CD14-positive monocyte (primary cell): ENCODE results near the gene C17orf113. TPM values are rescaled to one million over a fixed set of nuclear protein-coding genes. Genes with fewer than 3 reads are reported as not detected.

ENCODE experiments used
- DNase-seq, 3 donors: peaks; one replicate each; pipeline ENCODE4 v3.0.0-alpha.2; 2011 to 2022
- H2AFZ ChIP-seq: 2 replicates; pipeline ENCODE4 v1.6.0; 2012; ENCODE audit warnings: mild to moderate bottlenecking, low read depth, low read length, inconsistent platforms; ENCODE audit not compliant: insufficient read depth, poor library complexity, severe bottlenecking
- H3K27ac ChIP-seq, 2 donors: 1 replicate in 1 of 2; 2 replicates in 1 of 2; pipeline ENCODE4 v1.5.1; 2012 to 2013; ENCODE audit warnings: low read length in 2 of 2, control low read depth in 1 of 2, inconsistent platforms in 1 of 2, low read depth in 1 of 2, mild to moderate bottlenecking in 1 of 2
- H3K27me3 ChIP-seq, 2 donors: one replicate each; pipeline versions ENCODE4 v1.6.0 to v1.6.1; 2011 to 2013; ENCODE audit warnings: low read length in 2 of 2; ENCODE audit not compliant: control insufficient read depth in 2 of 2, insufficient read depth in 2 of 2
- H3K36me3 ChIP-seq, 2 donors: replicated peaks in 1 of 2; 1 replicate in 1 of 2; 2 replicates in 1 of 2; pipeline versions ENCODE4 v1.5.1 to v1.6.1; 2012 to 2013; ENCODE audit warnings: low read length in 2 of 2, control low read depth in 1 of 2, inconsistent platforms in 1 of 2, mild to moderate bottlenecking in 1 of 2; ENCODE audit not compliant: insufficient read depth in 2 of 2, control insufficient read depth in 1 of 2
- H3K4me1 ChIP-seq, 2 donors: 1 replicate in 1 of 2; 2 replicates in 1 of 2; pipeline versions ENCODE4 v1.5.1 to v1.6.1; 2012 to 2013; ENCODE audit warnings: low read length in 2 of 2, control low read depth in 1 of 2, inconsistent platforms in 1 of 2, mild to moderate bottlenecking in 1 of 2, moderate library complexity in 1 of 2; ENCODE audit not compliant: insufficient read depth in 2 of 2, control insufficient read depth in 1 of 2
- H3K4me2 ChIP-seq: replicated peaks from 2 replicates; pipeline ENCODE3; 2012; ENCODE audit warnings: low read length, moderate library complexity, mild to moderate bottlenecking; ENCODE audit not compliant: poor library complexity, severe bottlenecking; ENCODE audit errors: extremely low read depth
- H3K4me3 ChIP-seq, 3 experiments: fragments of 200-600 bp in 1 of 3; sonication (generic) in 1 of 3; replicated peaks in 1 of 3; 1 replicate in 2 of 3; 2 replicates in 1 of 3; pipeline ENCODE4 v1.5.1; 2011 to 2013; ENCODE audit warnings: low read length in 3 of 3, mild to moderate bottlenecking in 3 of 3, control low read depth in 2 of 3, low read depth in 2 of 3, inconsistent platforms in 1 of 3, moderate library complexity in 1 of 3
- H3K79me2 ChIP-seq: 2 replicates; pipeline ENCODE4 v1.6.0; 2012; ENCODE audit warnings: mild to moderate bottlenecking, control low read depth, inconsistent platforms, low read length, moderate library complexity; ENCODE audit not compliant: insufficient read depth
- H3K9ac ChIP-seq: 2 replicates; pipeline ENCODE4 v1.6.0; 2017; ENCODE audit warnings: low read length, mild to moderate bottlenecking; ENCODE audit not compliant: insufficient read depth, poor library complexity, severe bottlenecking
- H3K9me3 ChIP-seq, 2 donors: replicated peaks in 1 of 2; 1 replicate in 1 of 2; 2 replicates in 1 of 2; pipeline versions ENCODE4 v1.5.1 to v1.6.1; 2012 to 2013; ENCODE audit warnings: low read length in 2 of 2, control low read depth in 1 of 2; ENCODE audit not compliant: control insufficient read depth in 1 of 2, insufficient read depth in 1 of 2
- H4K20me1 ChIP-seq: 2 replicates; pipeline ENCODE4 v1.6.0; 2012; ENCODE audit warnings: mild to moderate bottlenecking, low read length, control low read depth, moderate library complexity; ENCODE audit not compliant: insufficient read depth
- H3K27ac Mint-ChIP-seq, 7 donors: one replicate each; pipeline ENCODE4 v1.8.0; 2020; ENCODE audit warnings: mild to moderate bottlenecking in 7 of 7, mixed read lengths in 7 of 7, moderate library complexity in 6 of 7, inconsistent platforms in 2 of 7
- H3K27me3 Mint-ChIP-seq, 3 donors: one replicate each; pipeline ENCODE4 v1.8.0; 2021 to 2022; ENCODE audit warnings: low read depth in 3 of 3, mild to moderate bottlenecking in 3 of 3, mixed read lengths in 3 of 3, moderate library complexity in 3 of 3, inconsistent platforms in 1 of 3
- H3K36me3 Mint-ChIP-seq, 2 donors: one replicate each; pipeline ENCODE4 v1.8.0; 2020; ENCODE audit warnings: mixed read lengths in 2 of 2, inconsistent platforms in 1 of 2, mild to moderate bottlenecking in 1 of 2
- H3K4me1 Mint-ChIP-seq: one replicate; pipeline ENCODE4 v1.8.0; 2020; ENCODE audit warnings: mild to moderate bottlenecking, mixed read lengths
- H3K4me3 Mint-ChIP-seq, 2 donors: one replicate each; pipeline ENCODE4 v1.8.0; 2020; ENCODE audit warnings: mild to moderate bottlenecking in 2 of 2, mixed read lengths in 2 of 2, moderate library complexity in 1 of 2
- H3K9me3 Mint-ChIP-seq, 7 donors: one replicate each; pipeline ENCODE4 v1.8.0; 2020 to 2022; ENCODE audit warnings: mixed read lengths in 7 of 7, mild to moderate bottlenecking in 6 of 7, moderate library complexity in 6 of 7, inconsistent platforms in 2 of 7
- CTCF ChIP-seq: fragments of 200-600 bp; IDR thresholded peaks from one replicate; pipeline ENCODE4 v1.8.0; 2022; ENCODE audit warnings: antibody characterized with exemption, mild to moderate bottlenecking
- WGBS: methylation state at CpG from one replicate; pipeline ENCODE4 v1.1.5; 2013; ENCODE audit warnings: missing lambda C conversion rate; ENCODE audit not compliant: insufficient coverage; 5-methylcytosine and 5-hydroxymethylcytosine counted together
- intact Hi-C, 2 donors: fragments of 100-400 bp; cut with micrococcal nuclease; formaldehyde crosslinking; loops; one replicate each; pipeline versions ENCODE4 v1.15.0 to v1.15.1; 2023
- polyA plus RNA-seq, 3 donors: library from polyadenylated mRNA; depleted of rRNA in 1 of 3; unstranded in 2 of 3; stranded (reverse) in 1 of 3; fragments of 300-500 nt in 2 of 3; fragments of >200 nt in 1 of 3; fragmentation: Illumina TruSeq in 2 of 3; gene quantifications; 1 replicate in 2 of 3; 2 replicates in 1 of 3; pipeline ENCODE4 v1.2.3, GENCODE V29; 2012 to 2021

C17orf113 gene
- polyA plus RNA-seq, 3 donors, result 0.20 to 0.52 (median 0.28) TPM

GRCh38 chr17:42072323-42073187 is 22.2 kb upstream of the C17orf113 start:
- TF ChIP-seq CTCF, result peak; percentile 31
- H3K27me3 Mint-ChIP-seq, result peaks cover 29 to 34% (median 30%) of the 10 kb centered on the region in 3 donors
- H3K36me3 Mint-ChIP-seq, result peaks cover 0 to 5% of the 10 kb centered on the region in 2 donors
- Histone ChIP-seq H3K4me2 (peak overlapping the region; percentile 76), H3K4me1 (peaks cover 11 to 15% of the 10 kb centered on the region in 2 donors), H2AFZ (peak overlapping the region; percentile 77), H3K9ac (peak overlapping the region; percentile 27), H3K36me3 (no peaks in the 10 kb centered on the region), H3K79me2 (no peaks in the 10 kb centered on the region), H3K27me3 (peaks cover 4 to 25% of the 10 kb centered on the region in 2 donors), H4K20me1 (no peaks in the 10 kb centered on the region), H3K9me3 (no peaks in the 10 kb centered on the region), H3K27ac (no peak overlapping the region), H3K4me3 (peak overlapping the region in 1 of 3 experiments; percentile 69)
- H3K27ac Mint-ChIP-seq, result no peak overlapping the region
- intact Hi-C loops, result no loop called here
- peak in 2 of 3 donors; percentile 24 to 35 for DNase-seq
- peaks cover 10% of the 10 kb centered on the region for H3K4me1 Mint-ChIP-seq
- under 1% methylated on average over 50 of the region's 67 CpGs for WGBS
- peak overlapping the region; percentile 63 to 82 for H3K4me3 Mint-ChIP-seq
- H3K9me3 Mint-ChIP-seq, result peaks cover 0 to 2% (median 1%) of the 10 kb centered on the region in 7 donors

GRCh38 chr17:42071810-42072209 is 21.4 kb upstream of the C17orf113 start:
- TF ChIP-seq CTCF, result no peak
- Histone ChIP-seq H3K27me3 (peaks cover 4 to 25% of the 10 kb centered on the region in 2 donors), H3K4me1 (peaks cover 11 to 15% of the 10 kb centered on the region in 2 donors), H3K9ac (peak overlapping the region; percentile 27), H4K20me1 (no peaks in the 10 kb centered on the region), H3K4me3 (peak overlapping the region in 1 of 3 experiments; percentile 69), H2AFZ (peak overlapping the region; percentile 77), H3K79me2 (no peaks in the 10 kb centered on the region), H3K27ac (no peak overlapping the region), H3K4me2 (peak overlapping the region; percentile 76), H3K36me3 (no peaks in the 10 kb centered on the region), H3K9me3 (no peaks in the 10 kb centered on the region)
- H3K9me3 Mint-ChIP-seq, result peaks cover 0 to 2% (median 1%) of the 10 kb centered on the region in 7 donors
- intact Hi-C loops, result no loop called here
- peaks cover 0 to 5% of the 10 kb centered on the region in 2 donors for H3K36me3 Mint-ChIP-seq
- H3K4me1 Mint-ChIP-seq, result peaks cover 10% of the 10 kb centered on the region
- H3K27ac Mint-ChIP-seq, result no peak overlapping the region
- no CpG with 5 or more reads among the region's 3 CpGs for WGBS
- no peak for DNase-seq
- H3K27me3 Mint-ChIP-seq, result peaks cover 29 to 34% (median 30%) of the 10 kb centered on the region in 3 donors
- H3K4me3 Mint-ChIP-seq, result peak overlapping the region in 1 of 2 donors; percentile 78
